Caco-2 (cell line): ENCODE results near the gene ZPLD1. TPM values are rescaled to one million over a fixed set of nuclear protein-coding genes. Genes with fewer than 3 reads are reported as not detected.

Experiments
- BruUV-seq: library from RNA; stranded (reverse); fragments of 400-500 nt; replicated peaks from 2 replicates; lab custom pipeline; 2021; lab: Mats Ljungman, UMichigan
- CTCF ChIA-PET: fragments of 300-600 bp; sonication (Branson Sonifier 250); formaldehyde crosslinking; loops from one replicate; lab custom pipeline; 2022; ENCODE audit warnings: antibody characterized with exemption; lab: Charles Lee
- POLR2A ChIA-PET: fragments of 300-600 bp; sonication (Branson Sonifier 250); formaldehyde crosslinking; loops from one replicate; lab custom pipeline; 2022; ENCODE audit warnings: antibody characterized with exemption; lab: Charles Lee
- DNase-seq, 2 experiments: peaks; one replicate each; pipeline versions ENCODE4 v3.0.0 to v3.0.0-alpha.2; 2020 to 2022
- H3K27me3 ChIP-seq: replicated peaks from 2 replicates; pipeline ENCODE4 v1.6.0; 2011; ENCODE audit warnings: low read length; ENCODE audit not compliant: control insufficient read depth, insufficient read depth
- H3K36me3 ChIP-seq: 2 replicates; pipeline ENCODE4 v1.5.1; 2011; ENCODE audit warnings: low read length; ENCODE audit not compliant: control insufficient read depth, insufficient read depth
- H3K4me1 ChIP-seq: fragments of 250-450 bp; sonication (Bioruptor Pico); 2 replicates; pipeline ENCODE4 v1.5.1; 2020; ENCODE audit warnings: mild to moderate bottlenecking
- H3K4me3 ChIP-seq: 2 replicates; pipeline ENCODE4 v1.5.1; 2011; ENCODE audit warnings: low read depth, mild to moderate bottlenecking, control low read depth, low read length
- H3K9me3 ChIP-seq: fragments of 250-450 bp; sonication (Bioruptor Pico); 2 replicates; pipeline ENCODE4 v1.5.1; 2020; ENCODE audit warnings: mild to moderate bottlenecking, moderate library complexity
- H3K27ac Mint-ChIP-seq: one replicate; pipeline ENCODE4 v1.8.0; 2022; ENCODE audit warnings: mixed read lengths; ENCODE audit not compliant: unreplicated experiment
- H3K27me3 Mint-ChIP-seq: one replicate; pipeline ENCODE4 v1.8.0; 2022; ENCODE audit warnings: mixed read lengths; ENCODE audit not compliant: insufficient read depth, unreplicated experiment
- H3K36me3 Mint-ChIP-seq: one replicate; pipeline ENCODE4 v1.8.0; 2022; ENCODE audit warnings: mild to moderate bottlenecking, mixed read lengths; ENCODE audit not compliant: insufficient read depth, unreplicated experiment
- H3K4me1 Mint-ChIP-seq: one replicate; pipeline ENCODE4 v1.8.0; 2022; ENCODE audit warnings: low read depth, mixed read lengths; ENCODE audit not compliant: unreplicated experiment
- H3K4me3 Mint-ChIP-seq: one replicate; pipeline ENCODE4 v1.8.0; 2022; ENCODE audit warnings: mild to moderate bottlenecking, moderate library complexity, mixed read lengths; ENCODE audit not compliant: unreplicated experiment
- H3K9me3 Mint-ChIP-seq: one replicate; pipeline ENCODE4 v1.8.0; 2022; ENCODE audit warnings: mixed read lengths; ENCODE audit not compliant: unreplicated experiment
- intact Hi-C: fragments of 100-400 bp; cut with micrococcal nuclease; formaldehyde crosslinking; loops from one replicate; pipeline ENCODE4 v1.10.0; 2022; ENCODE audit not compliant: unreplicated experiment
- total RNA-seq: library from RNA; stranded (reverse); gene quantifications from 2 replicates; pipeline ENCODE4 v1.2.3, GENCODE V29; 2022
- TF ChIP-seq, protein P1 (sequence below), 2 experiments: fragments of 200-600 bp in 1 of 2; IDR thresholded peaks; 1 replicate in 1 of 2; 2 replicates in 1 of 2; pipeline versions ENCODE4 v1.5.1 to v1.8.0; 2011 to 2022; ENCODE audit warnings: antibody characterized with exemption in 1 of 2, control low read depth in 1 of 2, inconsistent platforms in 1 of 2, low read depth in 1 of 2, low read length in 1 of 2, mild to moderate bottlenecking in 1 of 2, moderate library complexity in 1 of 2; ENCODE audit not compliant: insufficient read depth in 1 of 2, severe bottlenecking in 1 of 2, unreplicated experiment in 1 of 2

Gene ZPLD1
- total RNA-seq, 1 experiment from 2014 or later: not detected

DNA sequence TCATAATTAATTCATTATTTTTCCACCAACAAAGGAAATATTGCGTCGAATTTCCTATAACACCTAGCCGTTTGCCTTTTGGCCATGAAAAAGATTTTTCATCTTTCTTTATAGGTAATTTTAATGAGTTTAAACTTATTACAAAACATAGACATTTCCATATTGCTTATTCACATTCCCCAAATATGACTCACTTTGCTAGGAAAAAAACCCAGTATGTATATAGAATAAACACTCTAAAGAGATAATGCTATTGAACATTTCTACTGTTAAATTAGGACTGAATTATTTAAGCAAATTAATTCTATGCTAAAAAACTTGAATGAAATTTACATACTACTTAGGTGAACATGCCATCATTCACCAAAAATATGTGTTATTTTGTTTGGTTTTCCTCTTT, 16.2 kb downstream of the ZPLD1 start:
- Mint-ChIP-seq H3K27me3 (no peaks in the 10 kb centered on the region), H3K27ac (no peak overlapping the region), H3K4me1 (no peaks in the 10 kb centered on the region), H3K9me3 (no peaks in the 10 kb centered on the region), H3K36me3 (no peaks in the 10 kb centered on the region), H3K4me3 (no peak overlapping the region)
- intact Hi-C loops: no loop called here
- TF ChIP-seq, protein P1, sequence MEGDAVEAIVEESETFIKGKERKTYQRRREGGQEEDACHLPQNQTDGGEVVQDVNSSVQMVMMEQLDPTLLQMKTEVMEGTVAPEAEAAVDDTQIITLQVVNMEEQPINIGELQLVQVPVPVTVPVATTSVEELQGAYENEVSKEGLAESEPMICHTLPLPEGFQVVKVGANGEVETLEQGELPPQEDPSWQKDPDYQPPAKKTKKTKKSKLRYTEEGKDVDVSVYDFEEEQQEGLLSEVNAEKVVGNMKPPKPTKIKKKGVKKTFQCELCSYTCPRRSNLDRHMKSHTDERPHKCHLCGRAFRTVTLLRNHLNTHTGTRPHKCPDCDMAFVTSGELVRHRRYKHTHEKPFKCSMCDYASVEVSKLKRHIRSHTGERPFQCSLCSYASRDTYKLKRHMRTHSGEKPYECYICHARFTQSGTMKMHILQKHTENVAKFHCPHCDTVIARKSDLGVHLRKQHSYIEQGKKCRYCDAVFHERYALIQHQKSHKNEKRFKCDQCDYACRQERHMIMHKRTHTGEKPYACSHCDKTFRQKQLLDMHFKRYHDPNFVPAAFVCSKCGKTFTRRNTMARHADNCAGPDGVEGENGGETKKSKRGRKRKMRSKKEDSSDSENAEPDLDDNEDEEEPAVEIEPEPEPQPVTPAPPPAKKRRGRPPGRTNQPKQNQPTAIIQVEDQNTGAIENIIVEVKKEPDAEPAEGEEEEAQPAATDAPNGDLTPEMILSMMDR (IDR thresholded peaks at IDR 0.05; ENCODE audit: insufficient read depth in 1 of 2, low read depth in 1 of 2, low read length in 1 of 2, severe bottlenecking in 1 of 2, unreplicated experiment in 1 of 2): no peak
- BruUV-seq: no TSS peak
- H3K27me3 ChIP-seq: no peaks in the 10 kb centered on the region
- no peak for DNase-seq
- CTCF ChIA-PET: no interaction called here
- no peak overlapping the region for H3K4me3 ChIP-seq
- H3K9me3 ChIP-seq: no peaks in the 10 kb centered on the region
- POLR2A ChIA-PET: no interaction called here
- H3K36me3 ChIP-seq: no peaks in the 10 kb centered on the region
- no peaks in the 10 kb centered on the region for H3K4me1 ChIP-seq

DNA sequence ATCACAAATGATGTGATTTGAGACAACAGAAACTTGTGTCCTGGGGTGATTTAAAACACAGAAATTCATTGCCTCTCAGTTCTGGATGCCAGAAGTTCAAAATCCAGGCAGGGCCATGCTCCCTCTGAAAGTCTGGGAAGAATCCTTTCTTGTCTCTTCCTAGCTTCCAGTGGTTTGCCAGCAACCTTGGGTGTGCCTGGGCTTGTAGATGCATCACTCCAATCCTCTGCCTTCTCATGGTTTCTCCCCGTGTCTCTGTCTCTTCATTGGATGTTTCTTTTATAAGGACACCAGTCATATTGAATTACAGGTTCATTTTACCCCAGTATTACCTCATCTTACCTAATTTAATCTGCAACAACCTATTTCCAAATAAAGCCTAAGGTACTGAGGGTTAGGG, 16.7 kb downstream of the ZPLD1 start:
- BruUV-seq: no TSS peak
- Mint-ChIP-seq H3K4me3 (no peak overlapping the region), H3K4me1 (no peaks in the 10 kb centered on the region), H3K9me3 (no peaks in the 10 kb centered on the region), H3K27me3 (no peaks in the 10 kb centered on the region), H3K27ac (no peak overlapping the region), H3K36me3 (no peaks in the 10 kb centered on the region)
- DNase-seq: no peak
- H3K4me3 ChIP-seq: no peak overlapping the region
- intact Hi-C loops: no loop called here
- TF ChIP-seq, protein P1 (IDR thresholded peaks at IDR 0.05; ENCODE audit: insufficient read depth in 1 of 2, low read depth in 1 of 2, low read length in 1 of 2, severe bottlenecking in 1 of 2, unreplicated experiment in 1 of 2): no peak
- H3K36me3 ChIP-seq: no peaks in the 10 kb centered on the region
- H3K4me1 ChIP-seq: no peaks in the 10 kb centered on the region
- no peaks in the 10 kb centered on the region for H3K27me3 ChIP-seq
- POLR2A ChIA-PET: no interaction called here
- H3K9me3 ChIP-seq: no peaks in the 10 kb centered on the region
- CTCF ChIA-PET: no interaction called here

DNA sequence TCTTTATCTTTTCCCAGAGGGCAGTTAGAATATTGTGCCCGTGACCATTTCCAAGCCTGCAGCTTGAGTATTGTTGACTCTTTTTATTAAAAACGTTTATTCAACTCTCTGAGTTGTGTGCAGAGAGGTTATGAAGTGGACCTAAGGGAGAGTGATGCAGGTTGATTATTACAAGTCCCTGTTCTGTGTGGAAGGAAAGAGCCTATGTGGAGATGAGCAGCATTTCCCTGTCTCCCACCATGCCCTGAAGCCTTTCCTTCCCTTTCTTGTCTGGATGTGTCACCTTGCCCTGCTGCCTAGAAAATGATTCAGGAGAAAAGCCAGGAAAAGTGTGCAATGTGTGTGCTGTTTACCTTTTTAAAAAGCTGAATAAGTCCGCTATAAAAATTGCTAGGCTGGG, 19.4 kb downstream of the ZPLD1 start:
- Mint-ChIP-seq H3K4me1 (no peaks in the 10 kb centered on the region), H3K36me3 (no peaks in the 10 kb centered on the region), H3K27ac (no peak overlapping the region), H3K27me3 (no peaks in the 10 kb centered on the region), H3K4me3 (no peak overlapping the region), H3K9me3 (no peaks in the 10 kb centered on the region)
- TF ChIP-seq, protein P1 (IDR thresholded peaks at IDR 0.05; ENCODE audit: insufficient read depth in 1 of 2, low read depth in 1 of 2, low read length in 1 of 2, severe bottlenecking in 1 of 2, unreplicated experiment in 1 of 2): no peak
- ChIA-PET POLR2A (no interaction called here), CTCF (no interaction called here)
- no peaks in the 10 kb centered on the region for H3K4me1 ChIP-seq
- no peak overlapping the region for H3K4me3 ChIP-seq
- intact Hi-C loops: no loop called here
- no peak for DNase-seq
- H3K9me3 ChIP-seq: no peaks in the 10 kb centered on the region
- BruUV-seq: no TSS peak
- H3K27me3 ChIP-seq: no peaks in the 10 kb centered on the region
- no peaks in the 10 kb centered on the region for H3K36me3 ChIP-seq
